Mucosa of gallbladder (tissue), 1 donor: ENCODE data around the gene SLC26A8. TPM values are rescaled to one million over a fixed set of nuclear protein-coding genes. Genes with fewer than 3 reads are reported as not detected.
A peak's percentile ranks its signal among the peaks of the same experiment; 100 is the strongest.
"Not testable (repeated sequence)": the region's sequence is repeated elsewhere in the genome, so short reads cannot be mapped to it uniquely, and the experiment has no call there.

ENCODE experiments used
- DNase-seq: peaks from one replicate; pipeline ENCODE4 v3.0.0-alpha.2; 2020; ENCODE audit warnings: low spot score
- total RNA-seq: library from RNA; stranded (reverse); gene quantifications from one replicate; pipeline ENCODE4 v1.2.1, GENCODE V29; 2021
- donor health status: DM: no; HTN: no; CAD: no.

The SLC26A8 gene
- total RNA-seq, 1 donor from 2014 or later, result not detected

DNA sequence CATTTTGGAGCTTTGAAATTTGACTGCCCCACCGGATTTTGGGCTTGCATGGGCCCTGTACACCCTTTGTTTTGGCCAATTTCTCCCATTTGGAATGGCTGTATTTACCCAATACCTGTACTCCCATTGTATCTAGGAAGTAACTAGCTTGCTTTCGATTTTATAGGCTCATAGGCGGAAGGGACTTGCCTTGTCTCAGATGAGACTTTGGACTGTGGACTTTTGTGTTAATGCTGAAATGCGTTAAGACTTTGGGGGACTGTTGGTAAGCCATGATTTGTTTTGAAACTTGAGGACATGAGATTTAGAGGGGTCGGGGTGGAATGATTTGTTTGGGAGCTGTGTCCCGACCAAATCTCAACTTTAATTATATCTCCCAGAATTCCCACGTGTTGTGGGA is 83.3 kb downstream of the SLC26A8 start:
- DNase-seq, result not testable (repeated sequence)

DNA sequence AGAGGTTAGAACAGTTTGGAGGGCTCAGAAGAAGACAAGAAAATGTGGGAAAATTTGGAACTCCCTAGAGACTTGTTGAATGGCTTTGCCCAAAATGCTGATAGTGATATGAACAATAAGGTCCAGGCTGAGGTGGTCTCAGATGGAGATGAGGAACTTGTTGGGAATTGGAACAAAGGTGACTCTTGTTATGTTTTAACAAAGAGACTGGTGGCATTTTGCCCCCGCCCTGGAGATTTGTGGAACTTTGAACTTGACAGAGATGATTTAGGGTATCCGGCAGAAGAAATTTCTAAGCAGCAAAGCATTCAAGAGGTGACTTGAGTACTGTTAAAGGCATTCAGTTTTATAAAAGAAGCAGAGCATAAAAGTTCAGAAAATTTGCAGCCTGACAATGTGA is 84.4 kb downstream of the SLC26A8 start:
- not testable (repeated sequence) for DNase-seq

GRCh38 chr6:35939259-35939658 is 85.2 kb downstream of the SLC26A8 start:
- DNase-seq, result not testable (repeated sequence)

- DNase-seq, result no peak
Measured at GRCh38 chr6:35936681-35937359, 87.6 kb downstream of the SLC26A8 start.

- no peak for DNase-seq
Measured at GRCh38 chr6:35935469-35935868, 89.0 kb downstream of the SLC26A8 start.

DNA sequence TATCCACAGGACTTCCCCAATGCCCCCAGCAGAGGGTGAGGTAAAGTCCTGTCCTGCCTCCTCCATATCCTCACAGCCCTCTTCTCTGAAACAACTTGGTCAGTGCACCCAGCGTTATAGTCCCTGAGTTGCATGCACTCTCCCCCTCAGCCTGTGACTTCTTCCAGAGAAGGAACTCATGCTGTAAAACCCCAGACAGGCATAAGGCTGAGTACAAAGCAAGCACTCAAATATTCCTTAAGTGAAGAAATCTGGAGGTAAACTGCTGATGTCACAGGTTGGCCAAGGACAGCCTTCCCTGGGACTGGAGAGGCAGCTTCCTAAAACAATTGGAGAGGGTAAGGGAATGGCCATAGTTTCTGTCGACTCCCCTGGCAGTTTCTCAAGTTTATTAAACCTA is 90.6 kb downstream of the SLC26A8 start:
- no peak for DNase-seq

DNA sequence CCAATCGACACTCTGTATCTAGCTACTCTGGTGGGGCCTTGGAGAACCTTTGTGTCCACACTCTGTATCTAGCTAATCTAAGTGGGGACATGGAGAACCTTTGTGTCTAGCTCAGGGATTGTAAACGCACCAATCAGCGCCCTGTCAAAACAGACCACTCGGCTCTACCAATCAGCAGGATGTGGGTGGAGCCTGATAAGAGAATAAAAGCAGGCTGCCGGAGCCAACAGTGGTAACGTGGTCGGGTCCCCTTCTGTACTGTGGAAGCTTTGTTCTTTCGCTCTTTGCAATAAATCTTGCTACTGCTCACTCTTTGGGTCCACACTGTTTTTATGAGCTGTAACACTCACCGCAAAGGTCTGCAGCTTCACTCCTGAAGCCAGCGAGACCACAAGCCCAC is 92.6 kb downstream of the SLC26A8 start:
- DNase-seq, result not testable (repeated sequence)

DNA sequence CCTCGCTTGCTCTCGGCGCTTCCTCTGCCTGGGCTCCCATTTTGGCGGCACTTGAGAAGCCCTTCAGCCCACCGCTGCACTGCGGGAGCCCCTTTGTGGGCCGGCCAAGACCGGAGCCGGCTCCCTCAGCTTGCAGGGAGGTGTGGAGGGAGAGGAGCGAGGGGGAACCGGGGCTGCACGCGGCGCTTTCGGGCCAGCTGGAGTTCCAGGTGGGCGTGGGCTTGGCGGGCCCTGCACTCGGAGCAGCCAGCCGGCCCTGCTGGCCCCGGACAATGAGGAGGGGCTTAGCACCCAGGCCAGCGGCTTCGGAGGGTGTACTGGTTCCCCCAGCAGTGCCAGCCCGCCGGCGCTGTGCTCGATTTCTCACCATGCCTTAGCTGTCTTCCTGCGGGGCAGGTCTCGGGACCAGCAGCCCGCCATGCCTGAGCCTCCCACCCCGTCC is 93.3 kb downstream of the SLC26A8 start:
- no peak for DNase-seq

DNA sequence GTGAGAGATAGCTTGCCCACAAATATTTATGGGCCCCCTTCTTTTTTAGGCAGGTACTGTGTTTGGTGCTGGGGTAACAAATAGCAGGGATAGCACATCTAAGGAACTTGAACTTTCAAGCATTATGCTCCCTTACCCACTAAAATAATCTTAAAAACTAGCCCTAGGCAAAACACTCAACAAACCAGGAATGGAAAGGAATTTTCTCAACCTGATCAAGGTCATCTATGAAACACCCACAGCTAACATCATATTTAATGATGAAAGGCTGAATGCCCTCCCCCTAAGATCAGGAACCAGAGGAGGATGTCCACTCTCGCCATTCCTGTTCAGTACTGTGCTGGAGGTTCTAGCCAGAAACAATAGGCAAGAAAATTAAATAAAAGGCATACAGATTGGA is 94.8 kb downstream of the SLC26A8 start:
- DNase-seq, result no peak

- DNase-seq, result no peak
Measured at GRCh38 chr6:35926509-35927215, 97.8 kb downstream of the SLC26A8 start.

DNA sequence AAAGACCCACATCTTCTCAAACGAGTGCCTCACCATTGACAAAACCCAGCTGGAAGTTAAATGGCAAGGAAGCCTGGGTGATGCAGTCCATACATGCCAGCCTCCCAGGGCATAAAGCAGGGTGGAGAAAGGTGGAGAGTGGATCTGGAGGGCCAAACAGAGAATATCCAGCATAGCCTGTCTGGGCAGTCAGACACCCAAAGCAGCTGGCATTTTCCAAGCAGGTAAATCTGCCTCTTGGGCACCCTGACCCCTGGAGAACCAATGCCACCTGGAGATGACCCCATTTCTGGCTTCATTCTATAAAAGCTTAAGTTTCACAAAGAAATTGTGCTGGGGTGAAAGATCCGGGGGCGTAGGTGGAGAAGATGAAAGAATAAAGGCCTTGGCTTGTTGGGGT is 98.5 kb downstream of the SLC26A8 start:
- no peak for DNase-seq

GRCh38 chr6:35924146-35924545 is 100.3 kb downstream of the SLC26A8 start:
- no peak for DNase-seq

DNA sequence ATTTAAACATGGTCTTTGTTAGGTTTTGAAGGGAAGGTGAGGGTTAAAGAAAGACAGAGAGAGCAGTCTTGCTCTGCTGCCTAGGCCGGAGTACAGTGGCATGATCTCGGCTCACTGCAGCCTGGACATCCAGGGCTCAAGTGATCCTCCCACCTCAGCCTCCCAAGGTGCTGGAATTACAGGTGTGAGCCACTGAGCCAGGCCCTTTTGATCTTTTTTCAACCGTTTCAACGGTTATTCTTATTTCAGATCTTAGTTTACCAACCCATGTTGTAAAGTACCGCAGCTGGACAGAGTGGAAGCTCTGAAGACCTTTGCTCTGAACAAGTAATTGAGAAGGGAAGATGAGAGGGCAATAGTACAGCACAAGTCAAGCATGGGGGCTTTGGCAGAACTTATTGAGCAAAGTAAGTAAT is 102.3 kb downstream of the SLC26A8 start:
- DNase-seq, result no peak

- peak; percentile 86 for DNase-seq
Measured at GRCh38 chr6:35920793-35921732, 103.4 kb downstream of the SLC26A8 start, which contains the start of gene SRPK1. TSS of gene SRPK1 (minus strand) at chr6:35921098. CDS start at chr6:35921056, 42 bp downstream.

GRCh38 chr6:35919827-35920751 is 104.4 kb downstream of the SLC26A8 start:
- DNase-seq, result peak; percentile 33

DNA sequence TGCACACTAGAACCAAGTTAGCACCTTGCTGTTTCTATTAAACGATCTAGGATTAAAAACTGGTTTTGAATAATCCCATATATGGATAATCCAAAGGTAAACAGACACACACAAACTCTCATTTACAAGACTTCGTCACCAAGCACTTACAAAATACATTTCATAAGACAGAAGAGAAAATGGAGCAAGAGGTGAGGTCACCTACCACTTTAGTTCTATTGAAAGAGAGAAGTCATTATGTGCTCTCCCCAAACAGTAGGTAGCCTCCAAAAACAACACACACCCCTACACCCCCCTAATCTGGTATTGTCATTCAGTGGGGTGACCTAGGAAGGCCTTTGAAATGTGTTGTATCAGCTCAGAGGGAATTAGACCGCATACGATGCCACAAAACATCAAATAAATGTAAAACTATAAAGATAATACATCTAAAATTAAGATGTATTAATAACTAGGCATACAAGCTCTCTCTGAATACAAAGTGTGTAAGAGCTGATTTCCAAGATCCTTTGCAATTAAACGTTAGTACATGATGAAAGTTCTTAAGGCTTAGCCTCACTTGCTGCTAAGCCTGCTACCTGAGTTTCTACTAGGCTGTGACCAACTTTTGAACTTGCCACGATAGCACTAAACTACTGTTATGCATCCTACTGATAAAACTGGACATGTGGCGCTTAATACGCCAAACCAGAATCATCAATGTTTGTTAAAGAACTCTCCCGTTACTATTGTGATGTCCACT is 105.2 kb downstream of the SLC26A8 start:
- DNase-seq, result no peak

DNA sequence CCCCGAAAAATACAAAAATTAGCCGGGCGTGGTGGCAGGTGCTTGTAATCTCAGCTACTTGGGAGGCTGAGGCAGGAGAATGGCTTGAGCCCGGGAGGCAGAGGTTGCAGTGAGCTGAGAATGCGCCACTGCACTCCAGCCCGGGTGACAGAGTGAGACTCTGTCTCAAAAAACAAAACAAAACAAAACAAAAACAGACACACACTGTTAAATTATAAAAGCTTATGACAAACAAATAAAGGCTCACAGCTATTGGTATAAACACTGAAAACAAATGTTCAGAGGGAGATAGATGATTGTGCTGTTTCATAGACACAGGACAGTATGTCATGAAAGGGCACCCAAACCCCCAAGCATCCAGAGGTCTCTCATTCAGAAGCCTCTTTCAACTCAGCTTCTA is 107.5 kb downstream of the SLC26A8 start:
- DNase-seq, result not testable (repeated sequence)

DNA sequence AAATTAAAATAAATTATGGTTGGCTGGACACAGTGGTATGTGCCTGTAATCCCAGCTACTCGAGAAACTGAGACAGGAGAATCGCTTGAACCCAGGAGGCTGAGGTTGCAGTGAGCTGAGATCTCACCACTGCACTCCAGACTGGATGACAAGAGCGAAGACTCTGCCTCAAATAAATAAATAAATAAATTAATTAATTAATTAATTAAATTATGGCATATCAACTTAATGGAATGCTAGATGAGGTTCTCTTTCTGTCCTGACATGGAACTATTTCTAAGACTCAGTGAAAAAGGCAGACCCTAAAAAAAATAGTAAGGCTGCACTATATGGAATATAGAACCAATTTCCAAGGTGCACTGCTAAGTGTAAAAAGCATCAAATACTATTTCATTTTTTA is 108.4 kb downstream of the SLC26A8 start:
- no peak for DNase-seq

GRCh38 chr6:35914536-35914935 is 109.9 kb downstream of the SLC26A8 start:
- no peak for DNase-seq
